Measurements from ENCODE around the gene SLCO2A1. TPM values are rescaled to one million over a fixed set of nuclear protein-coding genes. Genes with fewer than 3 reads are reported as not detected.

Gene SLCO2A1
- total RNA-seq, 1 donor, result 0.36 TPM

GRCh38 chr3:133896002-133896761 is 133.5 kb downstream of the SLCO2A1 start:
- Histone ChIP-seq H3K4me1 (ENCODE audit: insufficient read depth, low read length) (no peaks in the 10 kb centered on the region), H3K4me3 (ENCODE audit: insufficient read depth, low read length) (peak overlapping the region; percentile 76), H3K27ac (ENCODE audit: low read depth, low read length) (no peak overlapping the region), H2AFZ (ENCODE audit: low read length) (peak overlapping the region; percentile 76), H3K79me2 (ENCODE audit: insufficient read depth, low read length) (no peaks in the 10 kb centered on the region), H3K36me3 (ENCODE audit: insufficient read depth, low read length) (no peaks in the 10 kb centered on the region), H4K20me1 (ENCODE audit: insufficient read depth, low read length) (no peaks in the 10 kb centered on the region), H3K27me3 (ENCODE audit: insufficient read depth, low read length) (peaks cover 32% of the 10 kb centered on the region), H3K9me3 (ENCODE audit: low read depth, low read length) (no peaks in the 10 kb centered on the region), H3K4me2 (ENCODE audit: insufficient read depth, low read length) (peak overlapping the region; percentile 83)
- TF ChIP-seq CTCF (IDR thresholded peaks at IDR 0.05; ENCODE audit: extremely low read depth, low read depth, low read length), result no peak
- DNase-seq (ENCODE audit: insufficient read length, low spot score, missing footprints), result peak; percentile 78

DNA sequence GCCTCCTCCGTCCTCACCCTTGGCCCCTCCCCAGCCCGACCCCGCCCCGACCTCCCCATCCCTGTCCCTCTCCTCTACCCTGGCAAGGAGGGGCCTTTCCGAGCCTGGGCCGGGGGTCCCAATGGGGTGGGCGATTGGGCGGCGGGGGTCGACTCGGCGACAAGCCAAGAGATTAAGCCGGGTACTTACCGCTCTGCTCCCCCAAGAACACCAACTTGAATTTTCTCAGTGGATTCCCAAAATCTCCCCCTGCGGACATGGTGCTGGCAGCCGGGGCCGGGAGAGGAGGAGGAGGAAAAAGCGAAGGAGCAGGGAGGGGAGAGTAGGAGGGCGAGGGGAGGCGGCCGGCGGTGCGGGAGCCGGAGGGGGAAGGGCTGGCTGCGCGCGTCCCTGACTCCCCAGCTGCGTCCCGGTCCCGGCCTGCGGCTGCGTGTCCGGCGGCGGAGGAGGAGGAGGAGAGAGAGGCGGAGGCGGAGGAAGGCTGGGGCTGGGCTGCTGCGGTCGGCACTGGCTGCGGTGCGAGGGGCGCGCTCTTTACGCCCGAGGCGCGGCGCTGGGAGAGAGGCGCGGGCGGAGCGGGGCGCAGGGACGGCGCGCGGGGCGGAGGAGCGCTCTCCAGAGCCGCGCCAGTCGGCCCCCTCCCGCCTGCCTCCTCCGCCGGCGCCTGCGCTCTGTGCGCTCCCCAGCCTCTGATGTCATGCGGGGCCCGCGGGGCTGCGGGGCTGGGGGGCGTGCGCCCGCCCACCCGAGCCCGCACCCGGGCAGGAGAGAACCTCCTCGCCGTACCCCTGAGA is 134.3 kb downstream of the SLCO2A1 start, which contains the start of gene RAB6B:
RAB6B (minus strand) TSS at position 675 of the 794 bp plus-strand sequence; CDS start at position 259, 416 bp downstream.
- Histone ChIP-seq H3K36me3 (ENCODE audit: insufficient read depth, low read length) (no peaks in the 10 kb centered on the region), H4K20me1 (ENCODE audit: insufficient read depth, low read length) (no peaks in the 10 kb centered on the region), H3K4me2 (ENCODE audit: insufficient read depth, low read length) (peak within 1 kb of the TSS; percentile 83), H3K27me3 (ENCODE audit: insufficient read depth, low read length) (peaks cover 32% of the 10 kb centered on the region), H2AFZ (ENCODE audit: low read length) (peak within 1 kb of the TSS; percentile 76), H3K79me2 (ENCODE audit: insufficient read depth, low read length) (no peaks in the 10 kb centered on the region), H3K27ac (ENCODE audit: low read depth, low read length) (no peak within 1 kb of the TSS), H3K4me1 (ENCODE audit: insufficient read depth, low read length) (no peaks in the 10 kb centered on the region), H3K4me3 (ENCODE audit: insufficient read depth, low read length) (peak within 1 kb of the TSS; percentile 76), H3K9me3 (ENCODE audit: low read depth, low read length) (no peaks in the 10 kb centered on the region)
- TF ChIP-seq CTCF (IDR thresholded peaks at IDR 0.05; ENCODE audit: extremely low read depth, low read depth, low read length), result no peak
- DNase-seq (ENCODE audit: insufficient read length, low spot score, missing footprints), result peak; percentile 97

GRCh38 chr3:133894353-133895207 is 135.1 kb downstream of the SLCO2A1 start:
- peaks cover 28% of the 10 kb centered on the region for H3K27me3 ChIP-seq (ENCODE audit: insufficient read depth, low read length)
- TF ChIP-seq CTCF (IDR thresholded peaks at IDR 0.05; ENCODE audit: extremely low read depth, low read depth, low read length), result no peak
- no peaks in the 10 kb centered on the region for H3K36me3 ChIP-seq (ENCODE audit: insufficient read depth, low read length)
- H3K4me2 ChIP-seq (ENCODE audit: insufficient read depth, low read length), result no peak overlapping the region
- H4K20me1 ChIP-seq (ENCODE audit: insufficient read depth, low read length), result no peaks in the 10 kb centered on the region
- H2AFZ ChIP-seq (ENCODE audit: low read length), result no peak overlapping the region
- H3K4me3 ChIP-seq (ENCODE audit: insufficient read depth, low read length), result peak overlapping the region; percentile 76
- H3K79me2 ChIP-seq (ENCODE audit: insufficient read depth, low read length), result no peaks in the 10 kb centered on the region
- DNase-seq (ENCODE audit: insufficient read length, low spot score, missing footprints), result no peak
- no peak overlapping the region for H3K27ac ChIP-seq (ENCODE audit: low read depth, low read length)
- no peaks in the 10 kb centered on the region for H3K9me3 ChIP-seq (ENCODE audit: low read depth, low read length)
- H3K4me1 ChIP-seq (ENCODE audit: insufficient read depth, low read length), result no peaks in the 10 kb centered on the region

All from osteoblast (primary cell).